ENCODE data around the gene VGLL4.

GRCh38 chr3:11690863-11691766 is 47.4 kb upstream of the VGLL4 start:
- TF ChIP-seq RFX5 (IDR thresholded peaks at IDR 0.05; ENCODE audit: low read depth, low read length) (no peak), RAD21 (IDR thresholded peaks at IDR 0.05; ENCODE audit: low read length) (no peak), USF2 (IDR thresholded peaks at IDR 0.05; ENCODE audit: low read depth, low read length) (no peak), RCOR1 (IDR thresholded peaks at IDR 0.05; ENCODE audit: insufficient replicate concordance, low read length) (no peak)

Measured in IMR-90 (cell line).